T-helper 17 cell (primary cell): ENCODE results near the gene NPY4R2. TPM values are rescaled to one million over a fixed set of nuclear protein-coding genes. Genes with fewer than 3 reads are reported as not detected.
"Not testable (repeated sequence)": the region's sequence is repeated elsewhere in the genome, so short reads cannot be mapped to it uniquely, and the experiment has no call there.

ENCODE experiments used
- ATAC-seq: fragments of 150-1000 bp; cut with Tn5 transposase; 2 replicates; pipeline ENCODE4 v1.10.0; 2021; ENCODE audit warnings: mild to moderate bottlenecking, moderate library complexity
- DNase-seq, 3 donors: peaks; one replicate each; pipeline versions ENCODE4 v3.0.0 to v3.0.0-alpha.2; 2020 to 2021
- H3K9me3 ChIP-seq: one replicate; pipeline ENCODE4 v1.7.0; 2013; ENCODE audit warnings: low read length, mild to moderate bottlenecking; ENCODE audit not compliant: control insufficient read depth, poor library complexity, severe bottlenecking
- H3K27ac Mint-ChIP-seq: one replicate; pipeline ENCODE4 v1.8.0; 2022; ENCODE audit warnings: mild to moderate bottlenecking, moderate library complexity, mixed read lengths
- H3K27me3 Mint-ChIP-seq: one replicate; pipeline ENCODE4 v1.8.0; 2022; ENCODE audit warnings: mixed read lengths
- H3K36me3 Mint-ChIP-seq: one replicate; pipeline ENCODE4 v1.8.0; 2022; ENCODE audit warnings: low read depth, mixed read lengths
- H3K4me1 Mint-ChIP-seq: one replicate; pipeline ENCODE4 v1.8.0; 2022; ENCODE audit warnings: mild to moderate bottlenecking, mixed read lengths
- H3K4me3 Mint-ChIP-seq: one replicate; pipeline ENCODE4 v1.8.0; 2022; ENCODE audit warnings: mild to moderate bottlenecking, moderate library complexity, mixed read lengths
- total RNA-seq, 4 donors: library from RNA in 2 of 4; stranded (reverse) in 2 of 4; gene quantifications; one replicate each; pipeline ENCODE4 v1.2.3 and lab custom pipeline; 2022 to 2026

Gene NPY4R2
- total RNA-seq, 2 donors from 2014 or later: not detected

GRCh38 chr10:47942351-47943019 is 24.0 kb downstream of the NPY4R2 start:
- H3K9me3 ChIP-seq, H3K36me3 Mint-ChIP-seq, H3K4me1 Mint-ChIP-seq, H3K4me3 Mint-ChIP-seq, ATAC-seq, H3K27me3 Mint-ChIP-seq, H3K27ac Mint-ChIP-seq, DNase-seq: not testable (repeated sequence)

GRCh38 chr10:47943328-47943727 is 24.9 kb downstream of the NPY4R2 start:
- ATAC-seq, H3K9me3 ChIP-seq, H3K4me1 Mint-ChIP-seq, H3K4me3 Mint-ChIP-seq, H3K27ac Mint-ChIP-seq, DNase-seq, H3K27me3 Mint-ChIP-seq, H3K36me3 Mint-ChIP-seq: not testable (repeated sequence)

GRCh38 chr10:47947424-47947823 is 29.0 kb downstream of the NPY4R2 start:
- not testable (repeated sequence) for H3K4me1 Mint-ChIP-seq, H3K27ac Mint-ChIP-seq, H3K9me3 ChIP-seq, DNase-seq, H3K4me3 Mint-ChIP-seq, H3K36me3 Mint-ChIP-seq, H3K27me3 Mint-ChIP-seq, ATAC-seq

GRCh38 chr10:47957158-47957557 is 38.7 kb downstream of the NPY4R2 start:
- not testable (repeated sequence) for DNase-seq, H3K27me3 Mint-ChIP-seq, H3K4me3 Mint-ChIP-seq, H3K9me3 ChIP-seq, H3K4me1 Mint-ChIP-seq, H3K36me3 Mint-ChIP-seq, H3K27ac Mint-ChIP-seq, ATAC-seq

- not testable (repeated sequence) for H3K36me3 Mint-ChIP-seq, ATAC-seq
Observed at GRCh38 chr10:47959677-47960076, 41.2 kb downstream of the NPY4R2 start.

GRCh38 chr10:47960699-47961098 is 42.2 kb downstream of the NPY4R2 start:
- H3K36me3 Mint-ChIP-seq, H3K4me3 Mint-ChIP-seq, H3K27me3 Mint-ChIP-seq, DNase-seq, H3K9me3 ChIP-seq, H3K27ac Mint-ChIP-seq, H3K4me1 Mint-ChIP-seq, ATAC-seq: not testable (repeated sequence)

More at GRCh38 chr10:47959677-47960076, 41.2 kb downstream of the NPY4R2 start:
- H3K27ac Mint-ChIP-seq, DNase-seq, H3K4me3 Mint-ChIP-seq, H3K4me1 Mint-ChIP-seq, H3K9me3 ChIP-seq, H3K27me3 Mint-ChIP-seq: not testable (repeated sequence)

GRCh38 chr10:47962785-47963184 is 44.3 kb downstream of the NPY4R2 start:
- DNase-seq: not testable (repeated sequence)

GRCh38 chr10:47964280-47965063 is 46.0 kb downstream of the NPY4R2 start:
- H3K36me3 Mint-ChIP-seq, ATAC-seq, H3K4me3 Mint-ChIP-seq, DNase-seq, H3K4me1 Mint-ChIP-seq, H3K9me3 ChIP-seq, H3K27me3 Mint-ChIP-seq, H3K27ac Mint-ChIP-seq: not testable (repeated sequence)

More at GRCh38 chr10:47962785-47963184, 44.3 kb downstream of the NPY4R2 start:
- H3K9me3 ChIP-seq, ATAC-seq, H3K4me1 Mint-ChIP-seq, H3K36me3 Mint-ChIP-seq, H3K4me3 Mint-ChIP-seq, H3K27me3 Mint-ChIP-seq, H3K27ac Mint-ChIP-seq: not testable (repeated sequence)

GRCh38 chr10:47968988-47969387 is 50.5 kb downstream of the NPY4R2 start:
- not testable (repeated sequence) for H3K4me1 Mint-ChIP-seq, H3K4me3 Mint-ChIP-seq, H3K36me3 Mint-ChIP-seq, H3K9me3 ChIP-seq, H3K27me3 Mint-ChIP-seq, ATAC-seq, DNase-seq, H3K27ac Mint-ChIP-seq

GRCh38 chr10:47970047-47970446 is 51.6 kb downstream of the NPY4R2 start:
- H3K36me3 Mint-ChIP-seq, DNase-seq, ATAC-seq, H3K4me3 Mint-ChIP-seq, H3K9me3 ChIP-seq, H3K4me1 Mint-ChIP-seq, H3K27me3 Mint-ChIP-seq, H3K27ac Mint-ChIP-seq: not testable (repeated sequence)

- not testable (repeated sequence) for H3K4me1 Mint-ChIP-seq, H3K36me3 Mint-ChIP-seq, ATAC-seq, DNase-seq, H3K27me3 Mint-ChIP-seq, H3K4me3 Mint-ChIP-seq, H3K9me3 ChIP-seq, H3K27ac Mint-ChIP-seq
Observed at GRCh38 chr10:47971598-47971997, 53.1 kb downstream of the NPY4R2 start.

GRCh38 chr10:47972077-47972476 is 53.6 kb downstream of the NPY4R2 start:
- H3K27me3 Mint-ChIP-seq, H3K4me1 Mint-ChIP-seq, H3K36me3 Mint-ChIP-seq, DNase-seq, ATAC-seq, H3K27ac Mint-ChIP-seq, H3K4me3 Mint-ChIP-seq, H3K9me3 ChIP-seq: not testable (repeated sequence)
